Breast epithelium (tissue), 4 donors: Measurements from ENCODE around the gene EVL. TPM values are rescaled to one million over a fixed set of nuclear protein-coding genes. Genes with fewer than 3 reads are reported as not detected.

Experiments used
- DNase-seq, 2 donors: peaks; one replicate each; pipeline ENCODE4 v3.0.0-alpha.2; 2019; ENCODE audit warnings: low spot score in 2 of 2
- H3K27ac ChIP-seq, 2 donors: fragments of 200-600 bp; sonication (generic) in 1 of 2; one replicate each; pipeline ENCODE4 v1.5.1; 2016 to 2019; ENCODE audit warnings: mild to moderate bottlenecking in 1 of 2
- H3K27me3 ChIP-seq, 2 donors: fragments of 200-600 bp; sonication (generic) in 1 of 2; one replicate each; pipeline versions ENCODE4 v1.5.1 to v1.6.0; 2017 to 2019; ENCODE audit warnings: control low read depth in 1 of 2, mild to moderate bottlenecking in 1 of 2
- H3K36me3 ChIP-seq: fragments of 200-600 bp; one replicate; pipeline ENCODE4 v1.5.1; 2019
- H3K4me1 ChIP-seq, 2 donors: fragments of 200-600 bp; sonication (generic); one replicate each; pipeline ENCODE4 v1.5.1; 2016 to 2019; ENCODE audit warnings: control low read depth in 1 of 2
- H3K4me3 ChIP-seq, 3 donors: fragments of 200-600 bp; sonication (generic); 1 replicate in 2 of 3; 2 replicates in 1 of 3; pipeline ENCODE4 v1.5.1; 2016 to 2019; ENCODE audit warnings: mild to moderate bottlenecking in 3 of 3, moderate library complexity in 2 of 3
- H3K9me3 ChIP-seq, 2 donors: fragments of 200-600 bp; sonication (generic) in 1 of 2; one replicate each; pipeline ENCODE4 v1.5.1; 2016 to 2019; ENCODE audit warnings: control low read depth in 1 of 2
- CTCF ChIP-seq, 3 donors: fragments of 450-650 bp; IDR thresholded peaks; one replicate each; pipeline ENCODE4 v1.5.1; 2016 to 2017; ENCODE audit warnings: antibody characterized with exemption in 3 of 3, mild to moderate bottlenecking in 3 of 3, moderate library complexity in 3 of 3
- POLR2A ChIP-seq: fragments of 450-650 bp; IDR thresholded peaks from one replicate; pipeline ENCODE4 v1.6.1; 2016; ENCODE audit warnings: antibody characterized with exemption, mild to moderate bottlenecking, moderate library complexity
- POLR2AphosphoS5 ChIP-seq, 3 donors: sonication (generic); formaldehyde crosslinking; IDR thresholded peaks; one replicate each; pipeline ENCODE4 v1.6.1; 2017; ENCODE audit warnings: antibody characterized with exemption in 3 of 3
- intact Hi-C: fragments of 100-400 bp; cut with DNase I; formaldehyde crosslinking; loops from one replicate; pipeline ENCODE4 v1.15.1; 2023; ENCODE audit warnings: low total_unique reads
- total RNA-seq, 3 donors: library from RNA; depleted of rRNA; stranded (reverse); fragments of >200 nt; gene quantifications; one replicate each; pipeline ENCODE4 v1.1.0, GENCODE V29; 2016

The EVL gene
- total RNA-seq, 3 donors from 2014 or later = 50.7 to 116 (median 107) TPM

GRCh38 chr14:100033347-100034075 lies 31.7 kb upstream of the EVL start:
- Histone ChIP-seq H3K9me3 (no peaks in the 10 kb centered on the region), H3K4me1 (peaks cover 4 to 11% of the 10 kb centered on the region in 2 donors), H3K27ac (no peak overlapping the region), H3K4me3 (no peak overlapping the region), H3K27me3 (no peaks in the 10 kb centered on the region), H3K36me3 (no peaks in the 10 kb centered on the region)
- no peak for TF ChIP-seq POLR2A
- TF ChIP-seq POLR2AphosphoS5 (IDR thresholded peaks at IDR 0.05) = no peak
- TF ChIP-seq CTCF (IDR thresholded peaks at IDR 0.05) = no peak
- intact Hi-C loops = no loop called here
- DNase-seq = no peak

- Histone ChIP-seq H3K9me3 (no peaks in the 10 kb centered on the region), H3K36me3 (no peaks in the 10 kb centered on the region), H3K27me3 (no peaks in the 10 kb centered on the region), H3K27ac (no peak overlapping the region), H3K4me1 (peaks cover 4 to 11% of the 10 kb centered on the region in 2 donors), H3K4me3 (no peak overlapping the region)
- TF ChIP-seq POLR2AphosphoS5 (IDR thresholded peaks at IDR 0.05) (no peak), POLR2A (no peak), CTCF (IDR thresholded peaks at IDR 0.05) (no peak)
- DNase-seq = no peak
- intact Hi-C loops = no loop called here
Measured at GRCh38 chr14:100034468-100034867, 30.8 kb upstream of the EVL start.

GRCh38 chr14:100034961-100035500 lies 30.2 kb upstream of the EVL start:
- intact Hi-C loops = no loop called here
- DNase-seq = no peak
- Histone ChIP-seq H3K4me1 (peaks cover 4 to 11% of the 10 kb centered on the region in 2 donors), H3K4me3 (no peak overlapping the region), H3K27ac (no peak overlapping the region), H3K27me3 (no peaks in the 10 kb centered on the region), H3K9me3 (no peaks in the 10 kb centered on the region), H3K36me3 (no peaks in the 10 kb centered on the region)
- no peak for TF ChIP-seq CTCF (IDR thresholded peaks at IDR 0.05)
- TF ChIP-seq POLR2A = no peak
- no peak for TF ChIP-seq POLR2AphosphoS5 (IDR thresholded peaks at IDR 0.05)

GRCh38 chr14:100035700-100036099 lies 29.5 kb upstream of the EVL start:
- Histone ChIP-seq H3K36me3 (no peaks in the 10 kb centered on the region), H3K27me3 (no peaks in the 10 kb centered on the region), H3K4me3 (no peak overlapping the region), H3K9me3 (no peaks in the 10 kb centered on the region), H3K27ac (peak overlapping the region in 1 of 2 donors; percentile 29), H3K4me1 (peaks cover 4 to 11% of the 10 kb centered on the region in 2 donors)
- no peak for DNase-seq
- intact Hi-C loops = no loop called here
- TF ChIP-seq POLR2AphosphoS5 (IDR thresholded peaks at IDR 0.05) (no peak), POLR2A (no peak), CTCF (IDR thresholded peaks at IDR 0.05) (no peak)

- H3K27me3 ChIP-seq = no peaks in the 10 kb centered on the region
- H3K27ac ChIP-seq = peak overlapping the region in 1 of 2 donors; percentile 50
- TF ChIP-seq POLR2A (no peak), POLR2AphosphoS5 (IDR thresholded peaks at IDR 0.05) (no peak), CTCF (IDR thresholded peaks at IDR 0.05) (no peak)
- H3K4me1 ChIP-seq = peaks cover 0 to 7% of the 10 kb centered on the region in 2 donors
- DNase-seq = no peak
- no peaks in the 10 kb centered on the region for H3K36me3 ChIP-seq
- no peaks in the 10 kb centered on the region for H3K9me3 ChIP-seq
- H3K4me3 ChIP-seq = no peak overlapping the region
- intact Hi-C loops = no loop called here
Measured at GRCh38 chr14:100037353-100037752, 27.9 kb upstream of the EVL start.
